Body of pancreas (tissue), 4 donors: ENCODE data around the gene SLC52A1. TPM values are rescaled to one million over a fixed set of nuclear protein-coding genes. Genes with fewer than 3 reads are reported as not detected.

ENCODE experiments used
- ATAC-seq: fragments of 150-250 bp; one replicate; pipeline ENCODE4 v1.9.1; 2016
- DNase-seq, 4 donors: peaks; one replicate each; pipeline ENCODE4 v3.0.0-alpha.2; 2019
- H3K27ac ChIP-seq, 4 donors: fragments of 200-600 bp; sonication (generic); 1 replicate in 3 of 4; 2 replicates in 1 of 4; pipeline versions ENCODE4 v1.5.1 to v1.6.1; 2016 to 2019; ENCODE audit warnings: mild to moderate bottlenecking in 1 of 4, mixed read lengths in 1 of 4, moderate library complexity in 1 of 4
- H3K27me3 ChIP-seq, 2 donors: fragments of 200-600 bp; sonication (generic); one replicate each; pipeline ENCODE4 v1.6.0; 2016; ENCODE audit warnings: mild to moderate bottlenecking in 1 of 2
- H3K36me3 ChIP-seq, 2 donors: fragments of 200-600 bp; sonication (generic); replicated peaks in 1 of 2; 2 replicates each; pipeline ENCODE4 v1.5.1; 2016; ENCODE audit warnings: low read depth in 2 of 2; ENCODE audit not compliant: insufficient read depth in 1 of 2
- H3K4me1 ChIP-seq: fragments of 200-600 bp; sonication (generic); one replicate; pipeline ENCODE4 v1.6.0; 2016
- H3K4me3 ChIP-seq, 2 donors: fragments of 200-600 bp; sonication (generic); 1 replicate in 1 of 2; 2 replicates in 1 of 2; pipeline ENCODE4 v1.5.1; 2016 to 2019
- H3K9me3 ChIP-seq, 3 donors: fragments of 200-600 bp; sonication (generic); 1 replicate in 2 of 3; 2 replicates in 1 of 3; pipeline ENCODE4 v1.5.1; 2016
- CTCF ChIP-seq, 7 experiments: fragments of 450-650 bp in 4 of 7; fragments of 200-600 bp in 3 of 7; sonication (generic) in 3 of 7; IDR thresholded peaks; one replicate each; pipeline ENCODE4 v1.5.1; 2016 to 2019; ENCODE audit warnings: antibody characterized with exemption in 7 of 7
- POLR2A ChIP-seq, 3 donors: fragments of 450-650 bp; IDR thresholded peaks; one replicate each; pipeline ENCODE4 v1.6.1; 2016; ENCODE audit warnings: antibody characterized with exemption in 3 of 3, mild to moderate bottlenecking in 2 of 3
- WGBS, 2 donors: methylation state at CpG; one replicate each; pipeline ENCODE4 v1.1.5; 2017; 5-methylcytosine and 5-hydroxymethylcytosine counted together
- intact Hi-C: fragments of 100-400 bp; cut with DNase I; formaldehyde crosslinking; loops from one replicate; pipeline ENCODE4 v1.15.1; 2023
- total RNA-seq, 2 donors: library from RNA; depleted of rRNA; stranded (reverse); fragments of >200 nt; gene quantifications; one replicate each; pipeline ENCODE4 v1.1.0, GENCODE V29; 2016

Gene SLC52A1
- total RNA-seq, 2 donors from 2014 or later = not detected

GRCh38 chr17:5014357-5014756 lies 20.9 kb downstream of the SLC52A1 start:
- no peak for ATAC-seq
- H3K4me3 ChIP-seq = no peak overlapping the region
- no peaks in the 10 kb centered on the region for H3K4me1 ChIP-seq
- WGBS, 2 donors = 60 to 77% methylated on average over 2 to 4 of the region's 4 CpGs
- H3K27me3 ChIP-seq = no peaks in the 10 kb centered on the region
- H3K9me3 ChIP-seq = no peaks in the 10 kb centered on the region
- H3K36me3 ChIP-seq = peaks cover 5 to 17% of the 10 kb centered on the region in 2 donors
- no peak for TF ChIP-seq CTCF (IDR thresholded peaks at IDR 0.05)
- no peak for TF ChIP-seq POLR2A (IDR thresholded peaks at IDR 0.05)
- intact Hi-C loops = no loop called here
- no peak for DNase-seq
- H3K27ac ChIP-seq = no peak overlapping the region

- no peak overlapping the region for H3K4me3 ChIP-seq
- WGBS, 2 donors = 78 to 79% methylated on average over 5 to 6 of the region's 6 CpGs
- H3K4me1 ChIP-seq = no peaks in the 10 kb centered on the region
- no peak overlapping the region for H3K27ac ChIP-seq
- intact Hi-C loops = no loop called here
- no peaks in the 10 kb centered on the region for H3K9me3 ChIP-seq
- ATAC-seq (no peak), DNase-seq (no peak)
- TF ChIP-seq CTCF (IDR thresholded peaks at IDR 0.05) (no peak), POLR2A (IDR thresholded peaks at IDR 0.05) (no peak)
- no peaks in the 10 kb centered on the region for H3K27me3 ChIP-seq
- peaks cover 5 to 32% of the 10 kb centered on the region in 2 donors for H3K36me3 ChIP-seq
Measured at GRCh38 chr17:5011928-5012327, 23.3 kb downstream of the SLC52A1 start.

GRCh38 chr17:5003214-5003867 lies 31.9 kb downstream of the SLC52A1 start:
- Histone ChIP-seq H3K9me3 (no peaks in the 10 kb centered on the region), H3K27ac (no peak overlapping the region), H3K4me1 (peaks cover 20% of the 10 kb centered on the region), H3K36me3 (peaks cover 13 to 46% of the 10 kb centered on the region in 2 donors), H3K27me3 (no peaks in the 10 kb centered on the region), H3K4me3 (no peak overlapping the region)
- WGBS, 2 donors = 92 to 94% methylated on average over 15 to 18 of the region's 18 CpGs
- DNase-seq = no peak
- no peak for ATAC-seq
- TF ChIP-seq POLR2A (IDR thresholded peaks at IDR 0.05) (no peak), CTCF (IDR thresholded peaks at IDR 0.05) (no peak)
- intact Hi-C loops = no loop called here

- Histone ChIP-seq H3K27ac (no peak overlapping the region), H3K9me3 (no peaks in the 10 kb centered on the region), H3K4me3 (no peak overlapping the region), H3K27me3 (no peaks in the 10 kb centered on the region), H3K4me1 (peaks cover 21% of the 10 kb centered on the region), H3K36me3 (peaks cover 13 to 36% of the 10 kb centered on the region in 2 donors)
- no peak for ATAC-seq
- TF ChIP-seq POLR2A (IDR thresholded peaks at IDR 0.05) (no peak), CTCF (IDR thresholded peaks at IDR 0.05) (no peak)
- 93% methylated on average over 20 of the region's 20 CpGs for WGBS, 2 donors
- intact Hi-C loops = no loop called here
- no peak for DNase-seq
Measured at GRCh38 chr17:5002121-5002788, 33.0 kb downstream of the SLC52A1 start.
